Body of pancreas (tissue), 4 donors: ENCODE results near the gene RAB17. TPM values are rescaled to one million over a fixed set of nuclear protein-coding genes. Genes with fewer than 3 reads are reported as not detected.

ENCODE experiments used
- ATAC-seq: fragments of 150-250 bp; one replicate; pipeline ENCODE4 v1.9.1; 2016
- DNase-seq, 4 donors: peaks; one replicate each; pipeline ENCODE4 v3.0.0-alpha.2; 2019
- H3K27ac ChIP-seq, 4 donors: fragments of 200-600 bp; sonication (generic); 1 replicate in 3 of 4; 2 replicates in 1 of 4; pipeline versions ENCODE4 v1.5.1 to v1.6.1; 2016 to 2019; ENCODE audit warnings: mild to moderate bottlenecking in 1 of 4, mixed read lengths in 1 of 4, moderate library complexity in 1 of 4
- H3K27me3 ChIP-seq, 2 donors: fragments of 200-600 bp; sonication (generic); one replicate each; pipeline ENCODE4 v1.6.0; 2016; ENCODE audit warnings: mild to moderate bottlenecking in 1 of 2
- H3K36me3 ChIP-seq, 2 donors: fragments of 200-600 bp; sonication (generic); replicated peaks in 1 of 2; 2 replicates each; pipeline ENCODE4 v1.5.1; 2016; ENCODE audit warnings: low read depth in 2 of 2; ENCODE audit not compliant: insufficient read depth in 1 of 2
- H3K4me1 ChIP-seq: fragments of 200-600 bp; sonication (generic); one replicate; pipeline ENCODE4 v1.6.0; 2016
- H3K4me3 ChIP-seq, 2 donors: fragments of 200-600 bp; sonication (generic); 1 replicate in 1 of 2; 2 replicates in 1 of 2; pipeline ENCODE4 v1.5.1; 2016 to 2019
- H3K9me3 ChIP-seq, 3 donors: fragments of 200-600 bp; sonication (generic); 1 replicate in 2 of 3; 2 replicates in 1 of 3; pipeline ENCODE4 v1.5.1; 2016
- POLR2A ChIP-seq, 3 donors: fragments of 450-650 bp; IDR thresholded peaks; one replicate each; pipeline ENCODE4 v1.6.1; 2016; ENCODE audit warnings: antibody characterized with exemption in 3 of 3, mild to moderate bottlenecking in 2 of 3
- whole genome bisulfite sequencing, 2 donors: methylation state at CpG; one replicate each; pipeline ENCODE4 v1.1.5; 2017; 5-methylcytosine and 5-hydroxymethylcytosine counted together
- intact Hi-C: fragments of 100-400 bp; cut with DNase I; formaldehyde crosslinking; loops from one replicate; pipeline ENCODE4 v1.15.1; 2023
- total RNA-seq, 2 donors: library from RNA; depleted of rRNA; stranded (reverse); fragments of >200 nt; gene quantifications; one replicate each; pipeline ENCODE4 v1.1.0, GENCODE V29; 2016
- TF ChIP-seq, protein P1 (sequence below), 7 experiments: fragments of 450-650 bp in 4 of 7; fragments of 200-600 bp in 3 of 7; sonication (generic) in 3 of 7; IDR thresholded peaks; one replicate each; pipeline ENCODE4 v1.5.1; 2016 to 2019; ENCODE audit warnings: antibody characterized with exemption in 7 of 7

The RAB17 gene
- total RNA-seq, 2 donors from 2014 or later, result 35.3 to 38.9 TPM

- H3K27me3 ChIP-seq, result no peaks in the 10 kb centered on the region
- H3K9me3 ChIP-seq, result no peaks in the 10 kb centered on the region
- no peaks in the 10 kb centered on the region for H3K36me3 ChIP-seq
- no peak for ATAC-seq
- 75 to 84% methylated on average over 11 of the region's 11 CpGs for WGBS, 2 donors
- intact Hi-C loops, result no loop called here
- no peaks in the 10 kb centered on the region for H3K4me1 ChIP-seq
- H3K4me3 ChIP-seq, result no peak overlapping the region
- TF ChIP-seq, protein P1, sequence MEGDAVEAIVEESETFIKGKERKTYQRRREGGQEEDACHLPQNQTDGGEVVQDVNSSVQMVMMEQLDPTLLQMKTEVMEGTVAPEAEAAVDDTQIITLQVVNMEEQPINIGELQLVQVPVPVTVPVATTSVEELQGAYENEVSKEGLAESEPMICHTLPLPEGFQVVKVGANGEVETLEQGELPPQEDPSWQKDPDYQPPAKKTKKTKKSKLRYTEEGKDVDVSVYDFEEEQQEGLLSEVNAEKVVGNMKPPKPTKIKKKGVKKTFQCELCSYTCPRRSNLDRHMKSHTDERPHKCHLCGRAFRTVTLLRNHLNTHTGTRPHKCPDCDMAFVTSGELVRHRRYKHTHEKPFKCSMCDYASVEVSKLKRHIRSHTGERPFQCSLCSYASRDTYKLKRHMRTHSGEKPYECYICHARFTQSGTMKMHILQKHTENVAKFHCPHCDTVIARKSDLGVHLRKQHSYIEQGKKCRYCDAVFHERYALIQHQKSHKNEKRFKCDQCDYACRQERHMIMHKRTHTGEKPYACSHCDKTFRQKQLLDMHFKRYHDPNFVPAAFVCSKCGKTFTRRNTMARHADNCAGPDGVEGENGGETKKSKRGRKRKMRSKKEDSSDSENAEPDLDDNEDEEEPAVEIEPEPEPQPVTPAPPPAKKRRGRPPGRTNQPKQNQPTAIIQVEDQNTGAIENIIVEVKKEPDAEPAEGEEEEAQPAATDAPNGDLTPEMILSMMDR (IDR thresholded peaks at IDR 0.05), result no peak
- no peak for TF ChIP-seq POLR2A (IDR thresholded peaks at IDR 0.05)
- H3K27ac ChIP-seq, result no peak overlapping the region
- DNase-seq, result no peak
These were observed 13.9 kb upstream of the RAB17 start for GRCh38 chr2:237604391-237604790.

GRCh38 chr2:237603718-237604362 is 13.3 kb upstream of the RAB17 start:
- Histone ChIP-seq H3K27ac (peak overlapping the region in 1 of 4 donors; percentile 26), H3K27me3 (no peaks in the 10 kb centered on the region), H3K4me1 (no peaks in the 10 kb centered on the region), H3K9me3 (no peaks in the 10 kb centered on the region), H3K4me3 (no peak overlapping the region), H3K36me3 (no peaks in the 10 kb centered on the region)
- DNase-seq (peak in 2 of 4 donors; percentile 27 to 47), ATAC-seq (peak; percentile 29)
- WGBS, 2 donors, result 51 to 68% methylated on average over 15 of the region's 15 CpGs
- TF ChIP-seq, protein P1 (IDR thresholded peaks at IDR 0.05), result no peak
- TF ChIP-seq POLR2A (IDR thresholded peaks at IDR 0.05), result peak in 1 of 3 donors; percentile 26
- intact Hi-C loops, result no loop called here

GRCh38 chr2:237603049-237603717 is 12.6 kb upstream of the RAB17 start:
- Histone ChIP-seq H3K27me3 (no peaks in the 10 kb centered on the region), H3K4me1 (no peaks in the 10 kb centered on the region), H3K9me3 (no peaks in the 10 kb centered on the region), H3K4me3 (no peak overlapping the region), H3K27ac (no peak overlapping the region), H3K36me3 (no peaks in the 10 kb centered on the region)
- DNase-seq (no peak), ATAC-seq (no peak)
- TF ChIP-seq POLR2A (IDR thresholded peaks at IDR 0.05), result no peak
- TF ChIP-seq, protein P1 (IDR thresholded peaks at IDR 0.05), result no peak
- intact Hi-C loops, result no loop called here
- 75 to 79% methylated on average over 13 of the region's 13 CpGs for WGBS, 2 donors

DNA sequence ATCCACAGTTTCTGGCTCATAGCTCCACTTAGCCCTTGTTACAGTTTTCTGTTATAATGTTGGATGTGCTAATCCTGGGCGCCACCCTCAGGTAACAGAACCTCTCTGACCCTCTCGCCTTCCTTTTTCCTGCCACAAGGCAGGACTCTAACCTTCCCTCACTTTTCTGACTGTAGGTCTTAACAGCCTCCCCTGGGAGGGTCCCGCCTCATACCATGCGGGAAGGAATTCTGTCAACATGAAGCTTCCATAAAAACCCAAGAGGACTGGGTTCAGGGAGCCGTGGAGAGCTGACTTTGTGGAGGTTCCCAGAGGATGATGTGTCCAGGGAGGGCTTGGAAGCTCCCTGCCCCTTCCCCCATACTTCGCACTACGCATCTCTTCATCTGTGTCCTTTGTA is 11.9 kb upstream of the RAB17 start:
- intact Hi-C loops, result no loop called here
- ATAC-seq (no peak), DNase-seq (no peak)
- Histone ChIP-seq H3K4me1 (no peaks in the 10 kb centered on the region), H3K27me3 (no peaks in the 10 kb centered on the region), H3K4me3 (no peak overlapping the region), H3K36me3 (no peaks in the 10 kb centered on the region), H3K27ac (no peak overlapping the region), H3K9me3 (no peaks in the 10 kb centered on the region)
- WGBS, 2 donors, result 81 to 89% methylated on average over 7 of the region's 7 CpGs
- TF ChIP-seq, protein P1 (IDR thresholded peaks at IDR 0.05), result no peak
- TF ChIP-seq POLR2A (IDR thresholded peaks at IDR 0.05), result no peak
